Activated gamma-delta T cell treated with Interleukin-2 at 50 U/mL for 16 hours (primary cell): ENCODE data around the gene MARVELD1.
A peak's percentile ranks its signal among the peaks of the same experiment; 100 is the strongest.

ENCODE experiments used
- DNase-seq: peaks from one replicate; pipeline ENCODE4 v3.0.0-alpha.2; 2020

MARVELD1 gene

DNA sequence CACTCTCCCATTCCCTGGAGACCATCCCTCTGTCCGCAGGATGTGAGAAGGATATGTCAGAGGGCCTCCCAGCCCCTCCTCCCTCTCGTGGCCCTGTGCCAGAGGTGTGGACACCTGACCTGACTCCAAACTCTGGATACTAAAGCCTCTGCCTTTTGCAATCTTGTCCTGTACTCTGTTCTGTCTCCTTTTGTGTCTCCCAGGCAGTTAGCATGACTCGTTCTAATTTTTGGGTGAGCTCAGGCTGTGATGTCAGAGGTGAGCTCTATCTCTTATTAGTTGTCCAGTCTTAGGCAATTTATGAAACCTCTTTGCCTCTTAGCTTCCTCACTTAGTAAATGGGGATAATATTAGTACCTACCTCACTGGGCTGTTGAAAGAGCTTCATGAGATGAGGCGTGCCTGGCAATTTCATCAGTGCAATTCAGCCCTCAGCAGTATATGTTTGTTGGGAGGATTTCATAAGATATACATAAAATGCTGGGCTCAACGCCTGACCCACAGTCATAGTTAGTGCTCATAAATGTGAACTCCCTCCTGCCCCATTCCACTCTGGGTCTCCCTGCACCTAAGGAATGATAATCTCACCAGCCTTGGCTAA is 10.9 kb downstream of the MARVELD1 start:
- DNase-seq, result no peak

GRCh38 chr10:97726636-97727178 is 13.2 kb downstream of the MARVELD1 start:
- DNase-seq, result no peak

GRCh38 chr10:97729014-97729413 is 15.5 kb downstream of the MARVELD1 start:
- DNase-seq, result no peak

DNA sequence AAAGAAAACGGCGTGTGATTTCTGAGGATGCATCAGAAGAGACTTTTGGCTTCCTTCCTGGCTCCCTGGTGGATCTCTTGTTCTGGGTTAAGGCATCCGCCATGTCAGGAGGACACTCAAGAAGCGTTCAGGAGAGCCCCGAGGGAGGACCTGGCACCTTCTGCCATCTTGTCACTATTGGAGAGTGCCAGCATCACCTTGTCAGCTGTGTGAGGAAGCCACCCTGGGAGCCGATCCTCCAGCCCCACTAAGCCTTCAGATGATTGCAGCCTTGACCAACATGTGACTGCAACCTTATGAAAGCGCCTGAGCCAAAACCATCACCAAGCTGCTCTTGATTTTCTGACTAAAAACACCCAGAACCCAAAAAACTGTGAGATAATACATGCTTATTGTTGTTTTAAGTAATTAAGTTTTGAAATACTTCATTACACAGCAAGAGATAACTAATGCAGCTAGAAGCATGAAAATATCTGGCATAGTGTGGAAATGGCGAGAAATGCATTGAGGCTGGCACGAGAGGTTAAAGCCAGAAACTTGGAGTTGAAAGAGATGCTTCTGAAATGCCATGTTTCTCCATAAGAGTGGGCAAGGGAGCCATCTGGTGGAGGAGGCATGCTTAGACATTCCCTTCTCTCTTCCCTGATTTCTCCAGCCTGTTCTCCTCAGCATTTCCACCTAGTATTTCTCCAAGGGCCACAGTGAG is 18.0 kb downstream of the MARVELD1 start:
- peak; percentile 55 for DNase-seq

GRCh38 chr10:97732052-97732359 is 18.5 kb downstream of the MARVELD1 start:
- no peak for DNase-seq

GRCh38 chr10:97733256-97733655 is 19.7 kb downstream of the MARVELD1 start:
- DNase-seq, result no peak

DNA sequence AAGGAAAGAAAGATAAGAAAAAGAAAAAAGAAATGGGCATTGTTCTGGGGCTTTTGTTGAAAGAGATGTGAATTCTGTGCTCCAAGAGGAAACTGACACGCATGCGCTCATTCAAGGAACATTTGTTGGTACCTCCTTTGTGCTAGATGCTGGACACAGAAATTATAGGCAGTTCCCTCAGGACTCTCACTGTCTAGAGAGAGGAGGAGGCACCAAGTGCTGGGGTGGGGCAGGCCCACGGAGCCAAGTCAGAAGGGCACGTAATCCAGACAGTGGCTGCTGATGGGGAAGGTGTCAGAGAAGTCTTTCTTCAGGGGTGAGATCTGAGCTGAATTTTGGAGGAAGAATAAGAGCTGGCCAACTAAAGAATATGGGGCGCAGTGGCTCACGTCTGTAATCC is 20.5 kb downstream of the MARVELD1 start:
- DNase-seq, result no peak

GRCh38 chr10:97736403-97736901 is 22.9 kb downstream of the MARVELD1 start:
- no peak for DNase-seq

- peak; percentile 95 for DNase-seq
Observed at GRCh38 chr10:97736902-97737769, 23.6 kb downstream of the MARVELD1 start, which contains the start of gene ZFYVE27. ZFYVE27 (plus strand) TSS chr10:97737128; CDS start chr10:97738478, 1,350 bp downstream.

DNA sequence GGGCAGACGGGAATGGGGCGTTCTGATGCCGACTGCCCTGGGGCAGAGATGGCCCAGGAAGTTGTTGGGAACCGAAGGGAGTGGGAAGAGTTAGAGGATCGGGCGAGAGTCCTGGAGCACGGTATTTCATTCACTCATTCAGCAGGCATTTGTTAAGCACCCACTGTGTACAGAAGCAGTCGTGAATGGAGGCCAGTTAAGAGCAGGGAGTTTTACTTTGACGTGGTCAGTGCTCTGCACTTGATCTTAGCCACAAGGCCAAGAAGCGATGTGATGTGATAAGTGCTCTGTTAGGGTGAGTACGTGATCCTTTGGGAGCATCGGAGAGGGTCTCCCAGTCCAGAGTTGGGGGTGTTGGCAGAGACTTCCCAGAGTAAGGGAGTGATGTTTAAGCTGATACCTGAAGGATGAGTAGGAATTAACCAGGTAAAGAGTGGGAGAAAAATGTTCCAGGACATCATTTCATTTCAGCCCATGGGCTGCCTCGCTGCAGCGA is 24.3 kb downstream of the MARVELD1 start:
- DNase-seq, result no peak

GRCh38 chr10:97738616-97739015 is 25.1 kb downstream of the MARVELD1 start:
- no peak for DNase-seq

- DNase-seq, result no peak
Observed at GRCh38 chr10:97740613-97741012, 27.1 kb downstream of the MARVELD1 start.

DNA sequence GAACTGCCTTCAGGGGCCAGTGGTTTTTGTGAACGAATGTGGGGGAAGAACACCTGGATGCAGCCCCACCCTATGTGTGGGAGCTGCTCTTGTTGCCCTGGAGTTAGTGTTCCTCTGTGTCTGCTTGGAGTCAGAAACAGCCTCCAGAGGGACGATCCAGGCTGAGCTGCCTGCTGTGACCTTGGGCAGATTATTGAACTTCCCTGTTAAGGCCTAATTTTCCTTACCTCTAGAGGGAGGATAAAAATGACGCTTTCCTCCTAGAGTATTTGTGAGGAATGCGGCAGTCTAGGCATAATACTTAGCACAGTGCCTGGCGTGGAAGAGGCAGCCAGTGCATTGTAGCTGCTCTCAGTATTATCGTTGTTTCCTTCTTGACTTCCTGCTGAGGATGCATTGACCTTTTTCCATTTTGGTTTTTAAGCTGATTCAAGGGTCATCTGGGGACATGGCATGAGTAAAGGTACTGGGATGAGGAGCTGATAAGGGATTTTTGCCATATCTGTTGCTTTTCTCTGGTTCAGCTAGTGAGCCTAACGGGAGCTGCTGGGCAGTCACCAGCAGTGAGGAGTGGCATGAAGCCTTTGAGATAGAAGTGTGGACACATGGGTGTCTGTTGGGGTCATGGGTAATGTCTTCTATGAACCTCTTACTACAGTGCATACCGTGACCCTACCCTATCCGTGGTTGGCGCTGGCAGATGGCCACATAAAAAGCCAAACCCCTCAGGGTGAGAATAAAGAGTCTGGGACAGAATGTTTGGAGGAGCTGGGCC is 29.8 kb downstream of the MARVELD1 start:
- no peak for DNase-seq

DNA sequence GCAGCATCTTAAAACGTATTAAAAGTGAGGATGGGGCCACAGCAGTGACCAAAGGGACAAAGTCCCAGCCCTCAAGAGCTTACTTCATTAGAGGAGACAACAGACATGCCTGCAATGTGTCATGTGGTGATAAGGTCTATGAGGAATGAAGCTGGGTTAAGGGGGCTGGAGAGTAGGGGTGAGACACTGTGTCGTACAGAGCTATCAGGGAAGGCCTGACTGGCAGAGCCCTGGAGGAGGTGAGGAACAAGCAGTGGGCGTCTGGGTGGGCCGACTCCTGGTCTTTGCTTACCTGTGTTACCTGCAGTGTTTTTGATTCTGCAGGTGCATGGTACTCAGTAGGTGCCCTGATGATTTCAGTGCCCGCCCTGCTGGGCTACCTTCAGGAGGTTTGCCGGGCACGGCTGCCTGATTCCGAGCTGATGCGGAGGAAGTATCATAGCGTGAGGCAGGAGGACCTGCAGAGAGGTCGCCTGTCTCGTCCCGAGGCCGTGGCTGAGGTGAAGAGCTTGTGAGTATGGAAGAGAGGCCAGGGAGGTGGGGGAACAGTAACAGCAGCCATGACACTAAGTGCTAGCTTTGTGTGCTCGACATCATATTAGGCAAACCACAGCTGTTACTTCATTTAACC is 31.0 kb downstream of the MARVELD1 start:
- no peak for DNase-seq

GRCh38 chr10:97747573-97747972 is 34.0 kb downstream of the MARVELD1 start:
- no peak for DNase-seq

- no peak for DNase-seq
Observed at GRCh38 chr10:97748116-97748515, 34.6 kb downstream of the MARVELD1 start.

- DNase-seq, result no peak
Observed at GRCh38 chr10:97752956-97753355, 39.4 kb downstream of the MARVELD1 start.

- DNase-seq, result no peak
Observed at GRCh38 chr10:97754726-97755125, 41.2 kb downstream of the MARVELD1 start.

- no peak for DNase-seq
Observed at GRCh38 chr10:97755718-97756117, 42.2 kb downstream of the MARVELD1 start.

GRCh38 chr10:97757471-97757870 is 43.9 kb downstream of the MARVELD1 start:
- no peak for DNase-seq

DNA sequence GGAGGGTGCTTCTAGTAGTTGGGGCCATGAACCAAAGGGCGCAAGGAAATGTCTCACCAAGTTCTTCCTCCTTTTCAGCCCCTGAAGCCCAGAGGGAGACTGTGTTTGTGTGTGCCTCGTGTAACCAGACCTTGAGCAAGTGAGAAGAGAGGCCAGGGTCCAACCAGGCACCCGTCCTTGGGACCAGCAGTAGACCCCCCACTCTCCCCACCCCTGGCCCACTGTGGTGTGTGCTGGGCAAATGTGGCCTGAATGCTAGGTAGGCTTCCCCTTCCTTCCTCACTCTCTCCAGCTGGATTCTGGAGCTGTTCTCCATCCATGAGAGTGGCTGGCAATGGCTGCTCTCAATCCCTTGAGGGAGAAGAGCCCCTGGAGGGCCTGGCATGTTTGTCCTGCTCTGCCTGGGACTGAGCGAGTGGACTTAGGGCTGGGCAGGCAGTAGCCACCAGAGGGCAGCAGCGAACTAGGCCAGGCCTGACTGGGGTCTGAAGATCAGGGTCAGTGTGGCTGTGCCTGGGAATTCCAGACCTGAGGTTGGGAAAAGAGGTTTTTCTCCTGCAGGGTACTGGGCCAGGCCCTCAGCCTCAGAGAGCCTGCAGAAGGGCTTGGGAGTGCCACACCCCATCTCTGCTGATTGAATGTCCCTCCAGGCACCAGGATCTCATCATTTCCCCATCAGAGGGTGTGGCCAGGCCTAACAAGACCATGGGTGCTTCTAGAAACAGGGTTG is 45.8 kb downstream of the MARVELD1 start:
- DNase-seq, result peak; percentile 38
